GM21447 (cell line): ENCODE data around the gene ZIM2.
"Not testable (repeated sequence)": the region's sequence is repeated elsewhere in the genome, so short reads cannot be mapped to it uniquely, and the experiment has no call there.

Experiments used
- ATAC-seq: cut with Tn5 transposase; IDR thresholded peaks from one replicate; pipeline ENCODE4 v1.9.1; 2021; ENCODE audit not compliant: unreplicated experiment

Gene ZIM2

GRCh38 chr19:56840451-56841192 lies at the start of gene ZIM2, which contains the start of gene PEG3:
Gene ZIM2, minus strand, starts transcription at chr19:56840726. Its CDS starts 16,449 bp downstream, at chr19:56824277.
Gene PEG3, minus strand, starts transcription at chr19:56840726. Its CDS starts 16,071 bp downstream, at chr19:56824655.
- no peak for ATAC-seq

GRCh38 chr19:56885173-56885985 lies 44.9 kb upstream of the ZIM2 start:
- ATAC-seq: no peak

GRCh38 chr19:56884441-56884840 lies 43.9 kb upstream of the ZIM2 start:
- no peak for ATAC-seq

- no peak for ATAC-seq
These were observed 40.2 kb upstream of the ZIM2 start for GRCh38 chr19:56880592-56881190.

- no peak for ATAC-seq
These were observed 36.7 kb upstream of the ZIM2 start for GRCh38 chr19:56877069-56877715.

- ATAC-seq: no peak
These were observed 35.2 kb upstream of the ZIM2 start for GRCh38 chr19:56875717-56876116.

- ATAC-seq: no peak
These were observed 34.0 kb upstream of the ZIM2 start for GRCh38 chr19:56874530-56874929.

- no peak for ATAC-seq
These were observed 33.0 kb upstream of the ZIM2 start for GRCh38 chr19:56873493-56873892.

GRCh38 chr19:56869886-56870285 lies 29.4 kb upstream of the ZIM2 start:
- no peak for ATAC-seq

- ATAC-seq: no peak
These were observed 27.9 kb upstream of the ZIM2 start for GRCh38 chr19:56868446-56868845.

- no peak for ATAC-seq
These were observed 26.0 kb upstream of the ZIM2 start for GRCh38 chr19:56866538-56866937.

GRCh38 chr19:56864443-56865125 lies 24.1 kb upstream of the ZIM2 start:
- ATAC-seq: no peak

- ATAC-seq: no peak
These were observed 22.2 kb upstream of the ZIM2 start for GRCh38 chr19:56862741-56863140.

GRCh38 chr19:56860409-56860808 lies 19.9 kb upstream of the ZIM2 start:
- not testable (repeated sequence) for ATAC-seq

GRCh38 chr19:56858026-56858425 lies 17.5 kb upstream of the ZIM2 start:
- no peak for ATAC-seq

- no peak for ATAC-seq
These were observed 16.3 kb upstream of the ZIM2 start for GRCh38 chr19:56856822-56857221.

GRCh38 chr19:56852361-56852760 lies 11.8 kb upstream of the ZIM2 start:
- ATAC-seq: not testable (repeated sequence)

GRCh38 chr19:56848166-56848565 lies 7.6 kb upstream of the ZIM2 start:
- ATAC-seq: no peak

- ATAC-seq: no peak
These were observed 1.9 kb upstream of the ZIM2 start for GRCh38 chr19:56842412-56842811.

- no peak for ATAC-seq
These were observed 642 bp upstream of the ZIM2 start for GRCh38 chr19:56841193-56841543.
